Karpas-422 (cell line): Measurements from ENCODE around the gene KLKB1. TPM values are rescaled to one million over a fixed set of nuclear protein-coding genes. Genes with fewer than 3 reads are reported as not detected.

ENCODE experiments used
- DNase-seq: peaks from one replicate; pipeline ENCODE4 v3.0.0-alpha.2; 2015
- H2AFZ ChIP-seq: fragments of 200-600 bp; sonication (generic); 2 replicates; pipeline ENCODE4 v1.6.1; 2014; ENCODE audit warnings: antibody characterized with exemption, low read length, mixed read lengths
- H3K27ac ChIP-seq: fragments of 200-600 bp; sonication (generic); 2 replicates; pipeline ENCODE4 v1.5.1; 2014; ENCODE audit warnings: mild to moderate bottlenecking, low read length, moderate library complexity
- H3K27me3 ChIP-seq: fragments of 200-600 bp; sonication (generic); 2 replicates; pipeline ENCODE4 v1.6.1; 2014; ENCODE audit warnings: low read length, mixed read lengths
- H3K36me3 ChIP-seq: fragments of 200-600 bp; sonication (generic); 2 replicates; pipeline ENCODE4 v1.6.1; 2014; ENCODE audit warnings: low read length, mixed read lengths; ENCODE audit not compliant: insufficient read depth
- H3K4me1 ChIP-seq: fragments of 200-600 bp; sonication (generic); 2 replicates; pipeline ENCODE4 v1.6.1; 2014; ENCODE audit warnings: mild to moderate bottlenecking, low read length, mixed read lengths
- H3K4me2 ChIP-seq: fragments of 200-600 bp; sonication (generic); 2 replicates; pipeline ENCODE4 v1.6.1; 2014; ENCODE audit warnings: low read length, low read depth, mild to moderate bottlenecking; ENCODE audit not compliant: poor library complexity, severe bottlenecking
- H3K4me3 ChIP-seq: fragments of 200-600 bp; sonication (generic); 2 replicates; pipeline ENCODE4 v1.5.1; 2014; ENCODE audit warnings: mild to moderate bottlenecking, antibody characterized with exemption, low read length, mixed read lengths
- H3K79me2 ChIP-seq: fragments of 200-600 bp; sonication (generic); 2 replicates; pipeline ENCODE4 v1.6.1; 2014; ENCODE audit warnings: mild to moderate bottlenecking, low read length, mixed read lengths
- H3K9ac ChIP-seq: fragments of 200-600 bp; sonication (generic); 2 replicates; pipeline ENCODE4 v1.6.0; 2014; ENCODE audit warnings: low read length
- H3K9me2 ChIP-seq: fragments of 200-600 bp; sonication (generic), shearing (Covaris generic); replicated peaks from 2 replicates; pipeline ENCODE4 v1.6.0; 2014; ENCODE audit warnings: mild to moderate bottlenecking, low read length, moderate library complexity; ENCODE audit not compliant: insufficient read depth
- H3K9me3 ChIP-seq: fragments of 300-700, 200-600 bp; sonication (generic); 2 replicates; pipeline ENCODE4 v1.6.1; 2014; ENCODE audit warnings: low read length, mixed read lengths
- H4K20me1 ChIP-seq: fragments of 200-600 bp; sonication (generic); 2 replicates; pipeline ENCODE4 v1.6.1; 2014; ENCODE audit warnings: mild to moderate bottlenecking, antibody characterized with exemption, low read length, low read depth; ENCODE audit not compliant: insufficient read depth
- total RNA-seq: library from RNA; depleted of rRNA; stranded (reverse); fragments of >200 nt; shearing (Covaris generic); gene quantifications from 2 replicates; pipeline ENCODE4 v1.2.3, GENCODE V29; 2014; ENCODE audit warnings: low replicate concordance

KLKB1 gene
- total RNA-seq, 1 experiment from 2014 or later: 1.9 TPM

DNA sequence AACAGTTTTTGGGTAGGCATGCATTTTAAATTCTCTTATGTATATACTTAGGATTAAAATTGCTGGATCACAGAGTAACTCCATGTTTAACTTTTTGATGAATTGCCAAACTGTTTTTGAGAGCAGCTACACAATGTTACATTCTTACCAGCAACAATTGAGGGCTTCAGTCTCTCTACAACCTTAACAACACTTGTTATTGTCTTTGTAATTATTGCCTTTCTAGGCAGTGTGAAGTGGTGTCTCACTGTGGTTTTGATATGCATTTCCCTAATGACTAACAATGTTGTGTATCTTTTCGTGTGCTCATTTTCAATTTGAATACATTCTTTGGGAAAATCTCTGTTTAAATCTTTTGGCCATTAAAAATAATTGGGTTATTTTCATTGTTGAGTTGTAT is 21.3 kb downstream of the KLKB1 start:
- Histone ChIP-seq H3K27me3 (no peaks in the 10 kb centered on the region), H3K4me2 (no peak overlapping the region), H3K79me2 (no peaks in the 10 kb centered on the region)

DNA sequence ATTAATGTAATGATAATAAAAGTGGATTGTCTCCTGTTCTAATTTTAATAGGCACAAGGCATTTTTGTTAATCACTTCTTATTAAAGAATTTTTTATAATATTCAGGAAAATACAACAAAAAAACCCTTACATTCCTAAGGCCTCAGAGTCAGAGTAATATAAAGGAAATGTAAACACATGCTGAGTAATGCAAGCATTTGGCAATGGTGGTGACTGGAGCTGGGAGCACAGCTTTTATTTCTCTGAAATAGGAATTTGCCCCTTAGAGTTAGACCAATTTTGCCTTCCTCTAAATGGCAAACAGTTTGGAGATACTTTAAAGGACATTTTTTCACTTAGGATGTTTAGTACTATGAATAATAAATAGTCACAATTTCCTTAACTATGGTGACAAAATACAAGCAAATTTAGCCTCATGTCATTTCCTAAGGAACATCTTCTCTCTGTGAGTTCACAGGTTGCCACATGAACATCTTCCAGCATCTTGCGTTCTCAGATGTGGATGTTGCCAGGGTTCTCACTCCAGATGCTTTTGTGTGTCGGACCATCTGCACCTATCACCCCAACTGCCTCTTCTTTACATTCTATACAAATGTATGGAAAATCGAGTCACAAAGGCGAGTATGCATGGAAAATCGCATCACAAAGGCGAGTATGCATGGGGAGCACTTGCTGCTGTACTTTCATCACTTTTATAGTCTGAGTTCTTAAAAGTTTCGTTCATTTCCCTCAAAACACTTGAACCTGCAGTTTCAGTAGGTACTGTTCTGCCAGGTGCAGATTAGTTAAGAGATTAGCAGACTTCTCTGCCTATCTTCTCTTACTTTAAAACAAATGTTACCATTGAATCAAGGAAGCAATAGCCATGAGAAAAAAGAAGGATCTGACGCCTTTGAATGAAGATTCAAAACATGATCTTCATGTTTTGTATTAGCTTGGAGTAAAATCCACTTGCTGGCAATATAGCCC is 22.8 kb downstream of the KLKB1 start:
- H3K4me3 ChIP-seq: no peak overlapping the region
- H3K4me2 ChIP-seq: no peak overlapping the region
- H3K4me1 ChIP-seq: no peaks in the 10 kb centered on the region
- DNase-seq: no peak
- no peak overlapping the region for H3K9ac ChIP-seq
- H3K36me3 ChIP-seq: no peaks in the 10 kb centered on the region
- no peak overlapping the region for H2AFZ ChIP-seq
- H3K9me2 ChIP-seq: no peaks in the 10 kb centered on the region
- no peaks in the 10 kb centered on the region for H3K79me2 ChIP-seq
- no peaks in the 10 kb centered on the region for H3K27me3 ChIP-seq
- no peaks in the 10 kb centered on the region for H3K9me3 ChIP-seq
- H3K27ac ChIP-seq: no peak overlapping the region
- no peaks in the 10 kb centered on the region for H4K20me1 ChIP-seq

More for the DNA sequence above, 21.3 kb downstream of the KLKB1 start:
- H3K9me3 ChIP-seq: no peaks in the 10 kb centered on the region
- H3K27ac ChIP-seq: no peak overlapping the region
- no peaks in the 10 kb centered on the region for H3K4me1 ChIP-seq
- no peaks in the 10 kb centered on the region for H3K9me2 ChIP-seq
- H4K20me1 ChIP-seq: no peaks in the 10 kb centered on the region
- no peak overlapping the region for H3K9ac ChIP-seq
- H3K4me3 ChIP-seq: no peak overlapping the region
- no peaks in the 10 kb centered on the region for H3K36me3 ChIP-seq
- H2AFZ ChIP-seq: no peak overlapping the region
- no peak for DNase-seq

DNA sequence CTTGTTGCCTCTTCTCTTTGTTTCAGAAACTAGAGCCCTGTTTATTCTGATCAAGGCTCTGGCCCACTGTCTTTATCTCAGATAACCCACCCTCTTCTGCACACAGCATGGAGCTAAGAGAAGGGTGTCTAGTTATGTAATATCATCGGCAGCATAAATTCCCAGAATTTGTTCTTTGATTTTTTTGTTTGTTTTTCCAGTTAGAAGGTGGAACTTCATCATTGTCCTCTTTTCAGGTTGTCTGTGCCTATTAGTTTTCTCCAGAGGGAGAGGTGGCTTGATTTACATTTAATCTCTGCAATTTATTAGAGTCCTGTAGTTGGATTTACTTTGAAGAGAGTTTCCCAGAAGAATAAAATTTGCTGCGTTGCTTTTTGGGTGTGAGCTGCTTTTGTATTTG is 23.5 kb downstream of the KLKB1 start:
- H2AFZ ChIP-seq: no peak overlapping the region
- H3K9ac ChIP-seq: no peak overlapping the region
- no peaks in the 10 kb centered on the region for H3K36me3 ChIP-seq
- no peaks in the 10 kb centered on the region for H3K9me2 ChIP-seq
- H3K79me2 ChIP-seq: no peaks in the 10 kb centered on the region
- no peaks in the 10 kb centered on the region for H3K4me1 ChIP-seq
- no peak overlapping the region for H3K27ac ChIP-seq
- DNase-seq: no peak
- H3K4me3 ChIP-seq: no peak overlapping the region
- H4K20me1 ChIP-seq: no peaks in the 10 kb centered on the region
- H3K4me2 ChIP-seq: no peak overlapping the region
- no peaks in the 10 kb centered on the region for H3K27me3 ChIP-seq
- H3K9me3 ChIP-seq: no peaks in the 10 kb centered on the region

DNA sequence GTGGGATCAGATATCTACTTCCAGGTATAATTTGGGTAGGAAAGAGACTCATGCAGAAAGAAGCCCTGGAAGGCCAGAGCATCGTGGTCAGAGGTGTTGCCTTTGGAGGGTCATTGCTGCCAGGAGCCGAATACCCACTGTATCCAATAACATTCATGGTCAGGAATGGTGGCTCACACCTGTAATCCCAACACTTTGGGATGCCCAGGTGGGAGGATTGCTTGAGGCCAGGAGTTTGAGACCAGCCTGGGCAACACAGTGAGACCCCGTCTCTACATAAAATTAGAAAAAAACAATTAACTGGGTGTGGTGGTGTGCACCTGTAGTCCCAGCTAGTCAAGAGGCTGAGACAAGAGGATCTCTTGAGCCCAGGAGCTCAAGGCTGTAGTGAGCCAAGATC is 27.8 kb downstream of the KLKB1 start:
- H3K9ac ChIP-seq: no peak overlapping the region
- no peak overlapping the region for H2AFZ ChIP-seq
- H3K27ac ChIP-seq: no peak overlapping the region
- H3K9me3 ChIP-seq: no peaks in the 10 kb centered on the region
- H3K4me2 ChIP-seq: no peak overlapping the region
- H3K4me1 ChIP-seq: no peaks in the 10 kb centered on the region
- H3K4me3 ChIP-seq: no peak overlapping the region
- no peak for DNase-seq
- H3K9me2 ChIP-seq: no peaks in the 10 kb centered on the region
- H3K27me3 ChIP-seq: no peaks in the 10 kb centered on the region
- H3K36me3 ChIP-seq: no peaks in the 10 kb centered on the region
- H3K79me2 ChIP-seq: no peaks in the 10 kb centered on the region
- no peaks in the 10 kb centered on the region for H4K20me1 ChIP-seq

DNA sequence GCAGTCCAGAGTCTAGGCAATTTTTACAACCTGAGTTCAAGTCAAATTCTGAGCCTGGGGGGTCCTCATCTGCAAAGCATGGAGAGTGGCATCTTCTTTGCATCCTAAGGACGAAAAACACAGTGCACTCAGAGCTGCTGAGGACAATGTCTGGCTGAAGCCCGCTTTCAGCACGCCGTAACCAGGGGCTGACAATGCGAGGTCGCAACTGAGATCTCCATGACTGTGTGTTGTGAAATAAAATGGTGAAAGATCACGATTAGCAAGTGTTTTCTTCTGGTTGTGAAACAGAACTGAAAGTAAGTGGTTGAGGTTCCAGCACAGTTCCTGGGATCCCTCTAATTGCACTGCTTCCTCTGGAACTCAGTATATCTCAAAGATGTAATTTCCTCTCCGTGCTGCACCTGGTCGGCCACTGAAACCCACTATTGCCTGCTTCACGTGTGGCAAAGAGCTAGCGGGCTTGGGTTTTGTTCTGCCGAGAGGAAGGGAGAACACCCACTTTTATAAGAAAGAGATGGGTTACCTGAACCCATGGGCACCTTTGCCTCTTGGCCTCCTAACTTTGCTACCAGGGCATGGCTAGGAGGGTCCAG is 31.0 kb downstream of the KLKB1 start:
- Histone ChIP-seq H4K20me1 (no peaks in the 10 kb centered on the region), H3K9ac (no peak overlapping the region)

DNA sequence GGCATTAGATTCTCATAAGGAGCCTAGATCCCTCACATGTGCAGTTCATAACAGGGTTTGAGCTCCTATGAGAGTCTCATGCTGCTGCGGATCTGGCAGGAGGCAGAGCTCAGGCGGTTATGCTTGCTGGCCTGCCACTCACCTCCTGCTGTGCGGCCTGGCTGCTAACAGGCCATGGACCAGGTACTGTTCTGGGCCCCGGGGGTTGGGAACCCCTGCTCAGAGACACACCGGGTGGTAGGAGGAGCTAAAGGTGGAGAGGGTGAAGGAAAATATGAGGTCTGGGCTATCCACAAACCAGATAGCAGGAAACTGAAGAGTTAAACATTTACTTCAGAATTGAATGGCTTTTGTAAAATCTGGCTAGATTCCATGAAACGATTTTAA is 32.8 kb downstream of the KLKB1 start:
- peaks cover 10% of the 10 kb centered on the region for H3K4me1 ChIP-seq
- no peak overlapping the region for H2AFZ ChIP-seq
- no peaks in the 10 kb centered on the region for H3K9me2 ChIP-seq
- no peak overlapping the region for H3K9ac ChIP-seq
- H4K20me1 ChIP-seq: no peaks in the 10 kb centered on the region
- H3K27me3 ChIP-seq: no peaks in the 10 kb centered on the region
- H3K27ac ChIP-seq: no peak overlapping the region
- no peaks in the 10 kb centered on the region for H3K36me3 ChIP-seq
- no peak for DNase-seq
- H3K79me2 ChIP-seq: no peaks in the 10 kb centered on the region
- H3K4me2 ChIP-seq: no peak overlapping the region
- no peak overlapping the region for H3K4me3 ChIP-seq
- H3K9me3 ChIP-seq: no peaks in the 10 kb centered on the region

More for the DNA sequence above, 31.0 kb downstream of the KLKB1 start:
- no peaks in the 10 kb centered on the region for H3K9me2 ChIP-seq
- no peaks in the 10 kb centered on the region for H3K36me3 ChIP-seq
- H2AFZ ChIP-seq: no peak overlapping the region
- no peaks in the 10 kb centered on the region for H3K27me3 ChIP-seq
- H3K79me2 ChIP-seq: no peaks in the 10 kb centered on the region
- H3K4me1 ChIP-seq: no peaks in the 10 kb centered on the region
- H3K27ac ChIP-seq: no peak overlapping the region
- H3K4me2 ChIP-seq: no peak overlapping the region
- H3K4me3 ChIP-seq: no peak overlapping the region
- H3K9me3 ChIP-seq: no peaks in the 10 kb centered on the region
- no peak for DNase-seq

DNA sequence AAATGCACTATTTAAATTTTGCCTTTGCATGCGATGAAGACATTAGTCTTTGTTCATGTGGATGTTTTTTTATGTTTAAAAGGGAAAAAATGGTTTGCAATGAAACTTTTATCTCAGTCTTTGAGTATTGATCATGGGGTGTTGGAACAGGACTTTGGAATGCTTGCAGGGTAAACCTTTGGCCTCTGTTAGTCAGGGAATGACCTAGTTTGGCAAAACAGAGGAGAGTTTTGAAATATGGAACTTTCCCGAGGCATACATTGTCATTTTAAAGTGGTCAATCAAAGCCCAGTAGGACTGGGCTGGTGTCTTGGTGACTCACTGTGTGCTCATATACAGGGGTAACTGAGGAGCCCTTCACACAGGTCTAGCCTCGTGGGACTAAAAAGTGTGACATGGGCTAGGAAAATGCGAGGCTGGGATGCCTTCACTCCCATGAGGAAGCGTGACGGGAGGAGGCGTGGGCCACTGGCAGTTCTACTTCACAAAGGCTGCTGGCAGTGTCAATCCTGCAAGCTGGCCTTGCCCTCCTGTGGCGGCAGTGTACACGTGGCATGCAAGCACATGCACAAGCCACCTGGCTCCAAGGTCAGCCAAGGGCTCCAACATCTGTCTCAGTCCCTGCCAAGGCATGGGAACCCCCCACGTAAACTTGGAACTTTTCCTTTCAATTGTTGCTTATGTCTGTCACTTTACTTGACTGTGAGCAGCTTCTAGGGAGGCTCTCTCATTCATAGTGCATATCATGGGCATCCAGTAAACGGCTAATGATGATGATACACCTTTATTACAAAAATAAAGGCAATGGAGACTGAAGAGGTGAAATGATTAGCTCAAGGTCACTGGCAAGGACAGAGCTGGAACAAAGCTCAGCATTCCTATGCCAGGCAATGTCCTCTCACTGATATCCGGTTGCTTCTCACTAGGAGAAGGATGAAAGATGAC is 33.5 kb downstream of the KLKB1 start:
- Histone ChIP-seq H3K4me2 (no peak overlapping the region), H3K27me3 (no peaks in the 10 kb centered on the region), H3K36me3 (no peaks in the 10 kb centered on the region), H3K9me3 (no peaks in the 10 kb centered on the region), H3K27ac (no peak overlapping the region), H2AFZ (no peak overlapping the region), H3K4me3 (no peak overlapping the region), H4K20me1 (no peaks in the 10 kb centered on the region), H3K79me2 (no peaks in the 10 kb centered on the region), H3K9ac (no peak overlapping the region), H3K4me1 (peaks cover 10% of the 10 kb centered on the region), H3K9me2 (no peaks in the 10 kb centered on the region)
- no peak for DNase-seq

DNA sequence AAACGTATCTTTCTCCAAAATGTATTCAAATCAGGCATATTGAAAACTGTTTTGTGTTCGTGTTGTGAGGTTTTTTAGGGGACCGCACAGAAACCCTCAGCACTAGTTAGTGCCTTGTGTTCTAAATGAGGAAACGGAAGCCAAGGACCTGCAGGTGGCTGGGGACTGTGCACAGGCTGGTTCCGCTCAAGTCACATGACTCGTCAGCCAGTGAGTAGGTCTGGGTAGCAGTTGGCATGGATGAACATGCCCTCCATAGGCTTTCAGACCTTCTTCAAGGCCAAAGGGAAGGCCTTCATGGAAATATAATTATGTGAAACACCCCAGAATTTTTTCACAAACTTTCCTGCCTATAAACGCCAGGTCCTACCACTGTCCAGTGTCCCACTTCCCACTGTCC is 37.4 kb downstream of the KLKB1 start:
- Histone ChIP-seq H2AFZ (0 out of 2 replicates have a peak overlapping the region, but pooled peaks have one; percentile 68), H3K9me3 (no peaks in the 10 kb centered on the region), H3K27me3 (no peaks in the 10 kb centered on the region), H3K36me3 (no peaks in the 10 kb centered on the region), H3K9ac (no peak overlapping the region), H3K9me2 (no peaks in the 10 kb centered on the region), H4K20me1 (no peaks in the 10 kb centered on the region), H3K4me2 (peak overlapping the region; percentile 34), H3K27ac (no peak overlapping the region), H3K79me2 (no peaks in the 10 kb centered on the region), H3K4me1 (peaks cover 10% of the 10 kb centered on the region), H3K4me3 (no peak overlapping the region)
- DNase-seq: peak; percentile 68
